ENCODE measurements around the gene DDX54. TPM values are rescaled to one million over a fixed set of nuclear protein-coding genes. Genes with fewer than 3 reads are reported as not detected.

DDX54 gene
- total RNA-seq, 1 donor: 40.2 TPM

- no peak overlapping the region for H2AFZ ChIP-seq (ENCODE audit: low read length)
- no peaks in the 10 kb centered on the region for H3K79me2 ChIP-seq (ENCODE audit: insufficient read depth, low read length)
- no peak overlapping the region for H3K4me3 ChIP-seq (ENCODE audit: insufficient read depth, low read length)
- peak; percentile 62 for DNase-seq (ENCODE audit: insufficient read length, low spot score, missing footprints)
- H3K27me3 ChIP-seq (ENCODE audit: insufficient read depth, low read length): no peaks in the 10 kb centered on the region
- H3K9me3 ChIP-seq (ENCODE audit: low read depth, low read length): no peaks in the 10 kb centered on the region
- H3K27ac ChIP-seq (ENCODE audit: low read depth, low read length): no peak overlapping the region
- peaks cover 9% of the 10 kb centered on the region for H4K20me1 ChIP-seq (ENCODE audit: insufficient read depth, low read length)
- no peak overlapping the region for H3K4me2 ChIP-seq (ENCODE audit: insufficient read depth, low read length)
- TF ChIP-seq CTCF (IDR thresholded peaks at IDR 0.05; ENCODE audit: extremely low read depth, low read depth, low read length): no peak
- no peaks in the 10 kb centered on the region for H3K4me1 ChIP-seq (ENCODE audit: insufficient read depth, low read length)
- peaks cover 71% of the 10 kb centered on the region for H3K36me3 ChIP-seq (ENCODE audit: insufficient read depth, low read length)
These were observed 13.7 kb downstream of the DDX54 start for GRCh38 chr12:113171543-113171942.

- Histone ChIP-seq H2AFZ (ENCODE audit: low read length) (no peak overlapping the region), H3K4me3 (ENCODE audit: insufficient read depth, low read length) (no peak overlapping the region), H3K36me3 (ENCODE audit: insufficient read depth, low read length) (peaks cover 72% of the 10 kb centered on the region), H3K4me1 (ENCODE audit: insufficient read depth, low read length) (no peaks in the 10 kb centered on the region), H4K20me1 (ENCODE audit: insufficient read depth, low read length) (peaks cover 9% of the 10 kb centered on the region), H3K4me2 (ENCODE audit: insufficient read depth, low read length) (no peak overlapping the region), H3K27ac (ENCODE audit: low read depth, low read length) (no peak overlapping the region), H3K27me3 (ENCODE audit: insufficient read depth, low read length) (no peaks in the 10 kb centered on the region), H3K9me3 (ENCODE audit: low read depth, low read length) (no peaks in the 10 kb centered on the region), H3K79me2 (ENCODE audit: insufficient read depth, low read length) (no peaks in the 10 kb centered on the region)
- peak; percentile 29 for DNase-seq (ENCODE audit: insufficient read length, low spot score, missing footprints)
- no peak for TF ChIP-seq CTCF (IDR thresholded peaks at IDR 0.05; ENCODE audit: extremely low read depth, low read depth, low read length)
These were observed 14.4 kb downstream of the DDX54 start for GRCh38 chr12:113170926-113171325.

- Histone ChIP-seq H3K27ac (ENCODE audit: low read depth, low read length) (no peak overlapping the region), H3K9me3 (ENCODE audit: low read depth, low read length) (no peaks in the 10 kb centered on the region), H3K79me2 (ENCODE audit: insufficient read depth, low read length) (no peaks in the 10 kb centered on the region), H4K20me1 (ENCODE audit: insufficient read depth, low read length) (peaks cover 9% of the 10 kb centered on the region), H2AFZ (ENCODE audit: low read length) (no peak overlapping the region), H3K4me3 (ENCODE audit: insufficient read depth, low read length) (no peak overlapping the region), H3K4me1 (ENCODE audit: insufficient read depth, low read length) (no peaks in the 10 kb centered on the region), H3K36me3 (ENCODE audit: insufficient read depth, low read length) (peaks cover 77% of the 10 kb centered on the region), H3K27me3 (ENCODE audit: insufficient read depth, low read length) (no peaks in the 10 kb centered on the region), H3K4me2 (ENCODE audit: insufficient read depth, low read length) (no peak overlapping the region)
- DNase-seq (ENCODE audit: insufficient read length, low spot score, missing footprints): peak; percentile 39
- TF ChIP-seq CTCF (IDR thresholded peaks at IDR 0.05; ENCODE audit: extremely low read depth, low read depth, low read length): no peak
These were observed 14.8 kb downstream of the DDX54 start for GRCh38 chr12:113170457-113170856.

GRCh38 chr12:113169697-113170096 is 15.6 kb downstream of the DDX54 start:
- H3K4me1 ChIP-seq (ENCODE audit: insufficient read depth, low read length): no peaks in the 10 kb centered on the region
- no peaks in the 10 kb centered on the region for H3K27me3 ChIP-seq (ENCODE audit: insufficient read depth, low read length)
- no peaks in the 10 kb centered on the region for H3K9me3 ChIP-seq (ENCODE audit: low read depth, low read length)
- H3K27ac ChIP-seq (ENCODE audit: low read depth, low read length): no peak overlapping the region
- no peak overlapping the region for H3K4me2 ChIP-seq (ENCODE audit: insufficient read depth, low read length)
- no peak overlapping the region for H3K4me3 ChIP-seq (ENCODE audit: insufficient read depth, low read length)
- peaks cover 9% of the 10 kb centered on the region for H4K20me1 ChIP-seq (ENCODE audit: insufficient read depth, low read length)
- H3K79me2 ChIP-seq (ENCODE audit: insufficient read depth, low read length): no peaks in the 10 kb centered on the region
- DNase-seq (ENCODE audit: insufficient read length, low spot score, missing footprints): peak; percentile 43
- TF ChIP-seq CTCF (IDR thresholded peaks at IDR 0.05; ENCODE audit: extremely low read depth, low read depth, low read length): no peak
- peaks cover 81% of the 10 kb centered on the region for H3K36me3 ChIP-seq (ENCODE audit: insufficient read depth, low read length)
- H2AFZ ChIP-seq (ENCODE audit: low read length): no peak overlapping the region

Measured in osteoblast (primary cell).